Sigmoid colon (tissue), 4 donors: ENCODE results near the gene ZCCHC14.

Experiments used
- POLR2AphosphoS5 ChIP-seq, 4 donors: sonication (generic); formaldehyde crosslinking; IDR thresholded peaks; one replicate each; pipeline ENCODE4 v1.6.1; 2017; ENCODE audit warnings: antibody characterized with exemption in 4 of 4
- TF ChIP-seq, protein P1 (sequence below), 4 experiments: fragments of 450-650 bp in 3 of 4; fragments of 200-600 bp in 1 of 4; IDR thresholded peaks; one replicate each; pipeline ENCODE4 v1.5.1; 2016 to 2019; ENCODE audit warnings: antibody characterized with exemption in 4 of 4, mild to moderate bottlenecking in 3 of 4, moderate library complexity in 2 of 4

DNA sequence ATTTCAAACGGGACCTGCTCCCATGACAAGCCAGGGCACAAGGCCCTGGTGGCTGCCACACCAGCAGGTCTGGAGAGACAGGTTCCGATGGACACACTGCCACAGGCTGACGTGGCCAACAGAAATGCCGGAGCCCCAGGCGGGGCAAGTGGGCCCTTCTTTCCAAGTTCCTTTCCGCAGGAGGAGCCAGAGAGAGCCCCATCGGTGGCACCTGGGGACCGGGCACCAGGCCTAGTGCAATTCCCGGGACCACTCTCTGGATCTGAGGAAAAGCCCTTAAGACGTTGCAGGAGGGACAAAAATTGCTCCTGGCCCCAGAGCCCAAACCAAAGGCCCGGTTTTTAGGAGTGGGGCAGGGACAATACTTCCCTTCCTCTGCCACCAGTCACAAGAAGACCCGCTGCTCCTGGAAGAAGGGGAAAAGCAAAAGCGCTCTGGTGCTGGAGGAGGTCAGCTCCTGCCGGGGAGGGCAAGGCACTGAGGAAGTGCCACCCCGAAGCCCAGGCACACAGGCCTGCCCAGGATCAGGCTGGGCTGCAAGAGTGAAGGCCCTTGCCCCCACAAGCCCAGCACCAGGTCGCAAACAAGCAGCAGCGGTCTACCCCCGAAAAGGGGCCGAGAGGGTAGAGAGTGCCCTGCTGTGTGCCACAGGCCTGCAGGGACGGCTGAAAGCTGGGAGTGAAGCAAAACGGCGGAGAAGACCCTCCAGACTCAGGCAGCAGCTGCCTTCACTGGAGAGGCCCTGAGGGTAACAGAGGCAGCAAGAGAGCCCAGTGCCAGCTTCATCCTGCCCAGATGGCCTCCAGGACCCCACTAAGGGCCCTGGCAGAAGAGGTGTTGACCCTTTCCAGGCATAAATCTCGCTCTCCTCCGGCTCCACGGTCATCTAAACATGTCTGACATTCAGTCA, 71.6 kb downstream of the ZCCHC14 start:
- TF ChIP-seq, protein P1, sequence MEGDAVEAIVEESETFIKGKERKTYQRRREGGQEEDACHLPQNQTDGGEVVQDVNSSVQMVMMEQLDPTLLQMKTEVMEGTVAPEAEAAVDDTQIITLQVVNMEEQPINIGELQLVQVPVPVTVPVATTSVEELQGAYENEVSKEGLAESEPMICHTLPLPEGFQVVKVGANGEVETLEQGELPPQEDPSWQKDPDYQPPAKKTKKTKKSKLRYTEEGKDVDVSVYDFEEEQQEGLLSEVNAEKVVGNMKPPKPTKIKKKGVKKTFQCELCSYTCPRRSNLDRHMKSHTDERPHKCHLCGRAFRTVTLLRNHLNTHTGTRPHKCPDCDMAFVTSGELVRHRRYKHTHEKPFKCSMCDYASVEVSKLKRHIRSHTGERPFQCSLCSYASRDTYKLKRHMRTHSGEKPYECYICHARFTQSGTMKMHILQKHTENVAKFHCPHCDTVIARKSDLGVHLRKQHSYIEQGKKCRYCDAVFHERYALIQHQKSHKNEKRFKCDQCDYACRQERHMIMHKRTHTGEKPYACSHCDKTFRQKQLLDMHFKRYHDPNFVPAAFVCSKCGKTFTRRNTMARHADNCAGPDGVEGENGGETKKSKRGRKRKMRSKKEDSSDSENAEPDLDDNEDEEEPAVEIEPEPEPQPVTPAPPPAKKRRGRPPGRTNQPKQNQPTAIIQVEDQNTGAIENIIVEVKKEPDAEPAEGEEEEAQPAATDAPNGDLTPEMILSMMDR (IDR thresholded peaks at IDR 0.05) = no peak
- TF ChIP-seq POLR2AphosphoS5 (IDR thresholded peaks at IDR 0.05) = no peak
